ENCODE measurements around the gene CCDC6. TPM values are rescaled to one million over a fixed set of nuclear protein-coding genes. Genes with fewer than 3 reads are reported as not detected.

CCDC6 gene
- total RNA-seq, 2 experiments from 2014 or later = 21.6 to 22.1 TPM

- H3K4me3 Mint-ChIP-seq = no peak overlapping the region
- intact Hi-C loops (cut with DNase I, micrococcal nuclease) = no loop called here
- no peak for DNase-seq
- no peak for ATAC-seq (ENCODE audit: poor library complexity)
- Histone ChIP-seq H3K4me1 (ENCODE audit: insufficient read depth, low read length) (no peaks in the 10 kb centered on the region), H3K4me3 (ENCODE audit: low read length) (no peak overlapping the region), H3K36me3 (ENCODE audit: insufficient read depth, low read length) (no peaks in the 10 kb centered on the region), H3K27ac (ENCODE audit: low read depth in 1 of 2, low read length in 2 of 2) (no peak overlapping the region), H3K27me3 (ENCODE audit: control insufficient read depth in 1 of 2, insufficient read depth in 2 of 2, low read length in 2 of 2) (no peaks in the 10 kb centered on the region), H3K9me3 (ENCODE audit: control insufficient read depth in 1 of 2, insufficient read depth in 1 of 2, low read length in 2 of 2) (peaks cover 0 to 10% of the 10 kb centered on the region in 2 experiments)
- no peaks in the 10 kb centered on the region for H3K4me1 Mint-ChIP-seq (ENCODE audit: low read depth)
- H3K36me3 Mint-ChIP-seq (ENCODE audit: low read depth) = no peaks in the 10 kb centered on the region
- no peaks in the 10 kb centered on the region for H3K9me3 Mint-ChIP-seq
- ChIA-PET CTCF (no interaction called here), POLR2A (interaction anchor here (0.6 kb wide), 1 partner anchor 57 kb away, joined by 3 read pairs; no protein-coding TSS in a partner anchor)
- TF ChIP-seq CTCF (IDR thresholded peaks at IDR 0.05) = no peak
- H3K27ac Mint-ChIP-seq = no peak overlapping the region
- H3K27me3 Mint-ChIP-seq = peaks cover 7% of the 10 kb centered on the region
Measured at GRCh38 chr10:59741583-59741982, 164.8 kb downstream of the CCDC6 start.

DNA sequence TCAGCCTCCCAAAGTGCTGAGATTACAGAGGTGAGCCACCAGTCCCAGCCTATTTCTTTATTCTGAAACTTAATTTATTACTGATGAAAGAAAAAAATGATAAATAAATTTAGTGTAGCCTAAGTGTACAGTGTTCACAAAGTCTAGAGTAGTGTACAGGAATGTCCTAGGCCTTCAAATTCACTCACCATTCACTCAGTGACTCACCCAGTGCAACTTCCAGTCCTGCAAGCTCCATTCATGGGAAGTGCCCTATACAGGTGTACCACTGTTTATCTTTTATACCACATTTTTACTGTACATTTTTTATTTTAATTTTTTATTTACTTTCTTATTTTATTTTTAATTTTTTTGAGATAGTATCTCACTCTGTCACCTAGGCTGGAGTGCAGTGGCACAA lies 165.3 kb downstream of the CCDC6 start:
- ChIA-PET POLR2A (interaction anchor here (0.6 kb wide), 1 partner anchor 10 kb away, joined by 3 read pairs; no protein-coding TSS in a partner anchor), CTCF (no interaction called here)
- Mint-ChIP-seq H3K27ac (no peak overlapping the region), H3K4me3 (no peak overlapping the region), H3K27me3 (peaks cover 7% of the 10 kb centered on the region), H3K36me3 (ENCODE audit: low read depth) (no peaks in the 10 kb centered on the region), H3K9me3 (no peaks in the 10 kb centered on the region), H3K4me1 (ENCODE audit: low read depth) (no peaks in the 10 kb centered on the region)
- Histone ChIP-seq H3K4me1 (ENCODE audit: insufficient read depth, low read length) (no peaks in the 10 kb centered on the region), H3K36me3 (ENCODE audit: insufficient read depth, low read length) (no peaks in the 10 kb centered on the region), H3K4me3 (ENCODE audit: low read length) (no peak overlapping the region), H3K27me3 (ENCODE audit: control insufficient read depth in 1 of 2, insufficient read depth in 2 of 2, low read length in 2 of 2) (no peaks in the 10 kb centered on the region), H3K9me3 (ENCODE audit: control insufficient read depth in 1 of 2, insufficient read depth in 1 of 2, low read length in 2 of 2) (peaks cover 0 to 10% of the 10 kb centered on the region in 2 experiments), H3K27ac (ENCODE audit: low read depth in 1 of 2, low read length in 2 of 2) (no peak overlapping the region)
- TF ChIP-seq CTCF (IDR thresholded peaks at IDR 0.05) = no peak
- no peak for ATAC-seq (ENCODE audit: poor library complexity)
- intact Hi-C loops (cut with DNase I, micrococcal nuclease) = no loop called here
- no peak for DNase-seq

Other genes starting within 250 kb of the CCDC6 start
- gene SLC16A9, start 196.7 kb downstream of the CCDC6 start, total RNA-seq = not detected
- gene MRLN, start 153.1 kb downstream of the CCDC6 start, total RNA-seq = under 1 TPM in 1 of 2 experiments, not detected in 1; 0.56 TPM

All from CD4-positive, alpha-beta T cell (primary cell).